NB4 (cell line): Measurements from ENCODE around the gene NUAK1.

ENCODE experiments used
- CTCF ChIP-seq: IDR thresholded peaks from one replicate; pipeline ENCODE4 v1.5.1; 2012; ENCODE audit warnings: low read depth, low read length
- POLR2A ChIP-seq: IDR thresholded peaks from 2 replicates; pipeline ENCODE4 v1.6.1; 2011; ENCODE audit warnings: mild to moderate bottlenecking; ENCODE audit not compliant: insufficient read length; ENCODE audit errors: extremely low read depth
- TF ChIP-seq, protein P1 (sequence below): IDR thresholded peaks from 2 replicates; pipeline ENCODE4 v1.6.1; 2011; ENCODE audit warnings: low read depth, low read length

DNA sequence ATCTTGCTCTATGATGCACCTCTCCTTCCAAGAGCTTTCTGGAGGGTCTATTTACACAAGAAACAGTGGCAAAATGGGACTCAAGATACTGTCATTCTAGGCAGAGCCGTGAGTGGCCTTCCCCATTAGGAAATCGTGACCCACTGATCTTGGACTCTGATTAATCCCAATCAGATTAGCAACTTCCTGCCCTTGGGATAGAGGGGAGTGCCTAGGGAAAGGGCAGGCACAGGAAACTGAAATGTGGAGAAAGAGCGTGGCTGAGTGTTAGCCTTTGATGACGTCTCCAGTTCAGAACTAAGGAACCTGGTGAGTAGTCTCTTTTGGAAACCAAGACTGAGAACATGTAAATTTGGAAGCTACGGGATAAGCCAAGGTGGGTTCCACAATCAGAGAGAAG is 76.1 kb downstream of the NUAK1 start:
- TF ChIP-seq CTCF: no peak
- no peak for TF ChIP-seq POLR2A
- TF ChIP-seq, protein P1, sequence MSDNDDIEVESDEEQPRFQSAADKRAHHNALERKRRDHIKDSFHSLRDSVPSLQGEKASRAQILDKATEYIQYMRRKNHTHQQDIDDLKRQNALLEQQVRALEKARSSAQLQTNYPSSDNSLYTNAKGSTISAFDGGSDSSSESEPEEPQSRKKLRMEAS: no peak
